ENCODE data around the gene ABHD12.

The ABHD12 gene

GRCh38 chr20:25285856-25286798 lies 104.5 kb downstream of the ABHD12 start:
- no peak overlapping the region for H4K91ac ChIP-seq (ENCODE audit: low read depth, low read length, poor library complexity)
- H3K4ac ChIP-seq (ENCODE audit: low read length) = no peak overlapping the region
- H2AK5ac ChIP-seq (ENCODE audit: low read depth, low read length) = no peak overlapping the region
- no peak for DNase-seq (ENCODE audit: low spot score)
- no peaks in the 10 kb centered on the region for H3K27me3 ChIP-seq (ENCODE audit: control insufficient read depth in 3 of 3, insufficient read depth in 3 of 3, low read depth in 1 of 3, low read length in 3 of 3)
- no peak overlapping the region for H3K23ac ChIP-seq (ENCODE audit: low read depth, low read length, poor library complexity)
- H3K27ac ChIP-seq (replicated peaks; ENCODE audit: low read length) = no peak overlapping the region
- no peak overlapping the region for H2BK120ac ChIP-seq (ENCODE audit: low read depth, low read length)
- H2BK15ac ChIP-seq (ENCODE audit: low read length) = no peak overlapping the region
- H2BK5ac ChIP-seq (ENCODE audit: low read length) = no peak overlapping the region
- no peaks in the 10 kb centered on the region for H3K4me1 ChIP-seq (ENCODE audit: control insufficient read depth in 2 of 2, insufficient read depth in 1 of 2, low read depth in 1 of 2, low read length in 2 of 2)
- H3K79me1 ChIP-seq (ENCODE audit: low read depth, low read length) = peaks cover 2% of the 10 kb centered on the region
- no peak overlapping the region for H3K14ac ChIP-seq (ENCODE audit: low read length)
- peaks cover 0 to 3% of the 10 kb centered on the region in 2 donors for H3K9me3 ChIP-seq (replicated peaks in 1 of 2; ENCODE audit: control insufficient read depth in 2 of 2, insufficient read depth in 1 of 2, low read depth in 1 of 2, low read length in 2 of 2)
- no peak overlapping the region for H3K9ac ChIP-seq (ENCODE audit: low read depth, low read length, poor library complexity)
- H2BK12ac ChIP-seq (ENCODE audit: low read length) = no peak overlapping the region
- peaks cover 60 to 100% of the 10 kb centered on the region in 2 donors for H3K36me3 ChIP-seq (replicated peaks in 1 of 2; ENCODE audit: control insufficient read depth in 2 of 2, insufficient read depth in 2 of 2, low read length in 2 of 2)
- H3K4me3 ChIP-seq (ENCODE audit: low read length in 2 of 2) = no peak overlapping the region
- H4K8ac ChIP-seq (ENCODE audit: low read depth, low read length) = no peak overlapping the region
- WGBS, 2 donors (ENCODE audit: extremely low coverage in 2 of 2, insufficient read length in 2 of 2, insufficient replicate concordance in 1 of 2) = no CpG with 5 or more reads among the region's 24 CpGs
- no peak overlapping the region for H3K18ac ChIP-seq (ENCODE audit: low read length)
- H3K4me2 ChIP-seq (ENCODE audit: insufficient read depth, low read length, poor library complexity, severe bottlenecking) = no peak overlapping the region
- no peak overlapping the region for H2AFZ ChIP-seq (ENCODE audit: low read length)

DNA sequence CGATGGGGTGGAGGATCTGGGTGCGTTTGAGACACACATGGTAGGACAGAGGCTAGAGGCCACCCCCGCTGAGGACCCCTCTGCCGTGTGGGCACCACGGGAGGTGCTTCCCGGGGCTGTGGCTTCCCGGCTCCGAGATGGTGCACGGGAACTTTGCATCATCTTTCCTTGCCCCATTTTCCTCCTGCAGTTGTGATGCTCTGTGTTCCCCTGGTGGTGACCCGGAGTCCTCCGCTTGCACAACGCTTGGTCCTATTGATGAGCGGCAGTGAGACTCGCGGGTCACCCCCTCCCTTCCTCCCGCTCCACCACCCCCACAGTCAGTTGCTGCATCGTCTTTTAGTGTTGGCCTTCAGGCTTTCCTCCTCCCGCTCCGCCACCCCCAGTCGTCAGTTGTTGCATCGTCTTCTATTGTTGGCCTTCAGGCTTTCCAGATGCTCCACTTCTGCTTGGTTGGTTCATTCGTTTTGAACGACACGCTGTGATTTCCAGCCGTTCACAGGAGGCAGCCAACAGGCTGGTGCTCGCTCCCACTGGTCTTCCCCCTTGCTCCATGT lies 105.5 kb downstream of the ABHD12 start:
- Histone ChIP-seq H3K4me1 (ENCODE audit: control insufficient read depth in 2 of 2, insufficient read depth in 1 of 2, low read depth in 1 of 2, low read length in 2 of 2) (no peaks in the 10 kb centered on the region), H4K91ac (ENCODE audit: low read depth, low read length, poor library complexity) (no peak overlapping the region), H2BK15ac (ENCODE audit: low read length) (no peak overlapping the region), H3K18ac (ENCODE audit: low read length) (no peak overlapping the region), H3K4me2 (ENCODE audit: insufficient read depth, low read length, poor library complexity, severe bottlenecking) (no peak overlapping the region), H3K36me3 (replicated peaks in 1 of 2; ENCODE audit: control insufficient read depth in 2 of 2, insufficient read depth in 2 of 2, low read length in 2 of 2) (peaks cover 63 to 100% of the 10 kb centered on the region in 2 donors), H3K23ac (ENCODE audit: low read depth, low read length, poor library complexity) (no peak overlapping the region), H3K27me3 (ENCODE audit: control insufficient read depth in 3 of 3, insufficient read depth in 3 of 3, low read depth in 1 of 3, low read length in 3 of 3) (no peaks in the 10 kb centered on the region), H2BK5ac (ENCODE audit: low read length) (no peak overlapping the region), H3K4me3 (ENCODE audit: low read length in 2 of 2) (no peak overlapping the region), H3K9ac (ENCODE audit: low read depth, low read length, poor library complexity) (no peak overlapping the region), H3K4ac (ENCODE audit: low read length) (no peak overlapping the region), H3K14ac (ENCODE audit: low read length) (no peak overlapping the region), H3K27ac (replicated peaks; ENCODE audit: low read length) (no peak overlapping the region), H2AFZ (ENCODE audit: low read length) (no peak overlapping the region), H4K8ac (ENCODE audit: low read depth, low read length) (no peak overlapping the region), H2BK12ac (ENCODE audit: low read length) (no peak overlapping the region), H3K79me1 (ENCODE audit: low read depth, low read length) (peaks cover 2% of the 10 kb centered on the region), H3K9me3 (replicated peaks in 1 of 2; ENCODE audit: control insufficient read depth in 2 of 2, insufficient read depth in 1 of 2, low read depth in 1 of 2, low read length in 2 of 2) (peaks cover 0 to 3% of the 10 kb centered on the region in 2 donors), H2AK5ac (ENCODE audit: low read depth, low read length) (no peak overlapping the region), H2BK120ac (ENCODE audit: low read depth, low read length) (no peak overlapping the region)
- DNase-seq (ENCODE audit: low spot score) = no peak
- no CpG with 5 or more reads among the region's 26 CpGs for WGBS, 2 donors (ENCODE audit: extremely low coverage in 2 of 2, insufficient read length in 2 of 2, insufficient replicate concordance in 1 of 2)

- Histone ChIP-seq H3K79me1 (ENCODE audit: low read depth, low read length) (peaks cover 2% of the 10 kb centered on the region), H3K14ac (ENCODE audit: low read length) (no peak overlapping the region), H4K8ac (ENCODE audit: low read depth, low read length) (no peak overlapping the region), H3K9me3 (replicated peaks in 1 of 2; ENCODE audit: control insufficient read depth in 2 of 2, insufficient read depth in 1 of 2, low read depth in 1 of 2, low read length in 2 of 2) (peaks cover 0 to 3% of the 10 kb centered on the region in 2 donors), H2BK12ac (ENCODE audit: low read length) (no peak overlapping the region), H2BK120ac (ENCODE audit: low read depth, low read length) (no peak overlapping the region), H2AFZ (ENCODE audit: low read length) (no peak overlapping the region), H4K91ac (ENCODE audit: low read depth, low read length, poor library complexity) (no peak overlapping the region), H3K4me3 (ENCODE audit: low read length in 2 of 2) (peak overlapping the region in 1 of 2 donors; percentile 19), H2AK5ac (ENCODE audit: low read depth, low read length) (no peak overlapping the region), H3K9ac (ENCODE audit: low read depth, low read length, poor library complexity) (no peak overlapping the region), H3K4ac (ENCODE audit: low read length) (no peak overlapping the region), H3K23ac (ENCODE audit: low read depth, low read length, poor library complexity) (no peak overlapping the region), H3K4me2 (ENCODE audit: insufficient read depth, low read length, poor library complexity, severe bottlenecking) (no peak overlapping the region), H2BK15ac (ENCODE audit: low read length) (no peak overlapping the region), H3K27ac (replicated peaks; ENCODE audit: low read length) (no peak overlapping the region), H3K4me1 (ENCODE audit: control insufficient read depth in 2 of 2, insufficient read depth in 1 of 2, low read depth in 1 of 2, low read length in 2 of 2) (no peaks in the 10 kb centered on the region), H2BK5ac (ENCODE audit: low read length) (no peak overlapping the region), H3K27me3 (ENCODE audit: control insufficient read depth in 3 of 3, insufficient read depth in 3 of 3, low read depth in 1 of 3, low read length in 3 of 3) (no peaks in the 10 kb centered on the region), H3K18ac (ENCODE audit: low read length) (no peak overlapping the region), H3K36me3 (replicated peaks in 1 of 2; ENCODE audit: control insufficient read depth in 2 of 2, insufficient read depth in 2 of 2, low read length in 2 of 2) (peaks cover 63 to 100% of the 10 kb centered on the region in 2 donors)
- DNase-seq (ENCODE audit: low spot score) = no peak
- no CpG with 5 or more reads among the region's 17 CpGs for WGBS, 2 donors (ENCODE audit: extremely low coverage in 2 of 2, insufficient read length in 2 of 2, insufficient replicate concordance in 1 of 2)
Measured at GRCh38 chr20:25284131-25284601, 106.5 kb downstream of the ABHD12 start.
